ENCODE results near the gene C19orf38.
A peak's percentile ranks its signal among the peaks of the same experiment; 100 is the strongest.

- TF ChIP-seq CTCF (IDR thresholded peaks at IDR 0.05; ENCODE audit: extremely low read depth in 1 of 2, insufficient read depth in 1 of 2, low read depth in 1 of 2, low read length in 2 of 2) (no peak), POLR2A (IDR thresholded peaks at IDR 0.05; ENCODE audit: low read depth, low read length) (no peak), EZH2 (IDR thresholded peaks at IDR 0.05; ENCODE audit: borderline replicate concordance, low read depth, low read length, severe bottlenecking) (no peak), JUN (IDR thresholded peaks at IDR 0.05; ENCODE audit: borderline replicate concordance, insufficient read depth, insufficient read length, low read depth) (no peak)
- TF ChIP-seq, protein P1, sequence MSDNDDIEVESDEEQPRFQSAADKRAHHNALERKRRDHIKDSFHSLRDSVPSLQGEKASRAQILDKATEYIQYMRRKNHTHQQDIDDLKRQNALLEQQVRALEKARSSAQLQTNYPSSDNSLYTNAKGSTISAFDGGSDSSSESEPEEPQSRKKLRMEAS (IDR thresholded peaks at IDR 0.05; ENCODE audit: insufficient read depth, insufficient read length): peak; percentile 97
These were observed 11.5 kb upstream of the C19orf38 start for GRCh38 chr19:10836479-10837330.

Data from endothelial cell of umbilical vein (primary cell).